ENCODE data around the gene PRPSAP2. TPM values are rescaled to one million over a fixed set of nuclear protein-coding genes. Genes with fewer than 3 reads are reported as not detected.

Gene PRPSAP2
- total and polyA plus RNA-seq, 10 donors: 26.3 to 44.8 (median 30.4) TPM

- intact Hi-C loops (cut with DNase I; ENCODE audit: low total_unique reads): no loop called here
- Histone ChIP-seq H3K27me3 (replicated peaks in 1 of 7) (no peaks in the 10 kb centered on the region), H3K4me1 (peaks cover 0 to 56% (median 50%) of the 10 kb centered on the region in 6 donors), H3K27ac (peak overlapping the region; percentile 77 to 90 (median 84)), H3K9me3 (no peaks in the 10 kb centered on the region), H3K4me3 (peak overlapping the region; percentile 39 to 85 (median 60)), H3K36me3 (no peaks in the 10 kb centered on the region)
- TF ChIP-seq CTCF (IDR thresholded peaks at IDR 0.05 in 8 of 11, conservative IDR thresholded peaks at IDR 0.05 in 3 of 11): peak in 1 of 11 experiments; percentile 5
- TF ChIP-seq POLR2A (IDR thresholded peaks at IDR 0.05): peak in 2 of 3 donors; percentile 16 to 48
- TF ChIP-seq POLR2AphosphoS5 (IDR thresholded peaks at IDR 0.05): peak; percentile 75 to 97 (median 96)
- peak; percentile 94 for DNase-seq
- 0 to 1% (median 0%) methylated on average over 24 to 29 of the region's 29 CpGs for WGBS, 5 donors
Observed at GRCh38 chr17:18855831-18856569, 1.9 kb upstream of the PRPSAP2 start.

- Histone ChIP-seq H3K4me1 (peaks cover 0 to 61% (median 53%) of the 10 kb centered on the region in 6 donors), H3K4me3 (peak overlapping the region; percentile 39 to 85 (median 60)), H3K9me3 (no peaks in the 10 kb centered on the region), H3K27ac (peak overlapping the region; percentile 77 to 90 (median 84)), H3K36me3 (no peaks in the 10 kb centered on the region), H3K27me3 (replicated peaks in 1 of 7) (no peaks in the 10 kb centered on the region)
- no peak for DNase-seq
- TF ChIP-seq CTCF (IDR thresholded peaks at IDR 0.05 in 8 of 11, conservative IDR thresholded peaks at IDR 0.05 in 3 of 11): no peak
- TF ChIP-seq POLR2AphosphoS5 (IDR thresholded peaks at IDR 0.05): no peak
- TF ChIP-seq POLR2A (IDR thresholded peaks at IDR 0.05): no peak
- intact Hi-C loops (cut with DNase I; ENCODE audit: low total_unique reads): no loop called here
- 7 to 11% (median 10%) methylated on average over 7 of the region's 7 CpGs for WGBS, 5 donors
Observed at GRCh38 chr17:18856570-18856915, 1.4 kb upstream of the PRPSAP2 start.

- Histone ChIP-seq H3K9me3 (no peaks in the 10 kb centered on the region), H3K36me3 (no peaks in the 10 kb centered on the region), H3K4me1 (peaks cover 0 to 74% (median 53%) of the 10 kb centered on the region in 6 donors), H3K27ac (peak overlapping the region; percentile 90 to 97 (median 94)), H3K4me3 (peak overlapping the region; percentile 81 to 95 (median 89)), H3K27me3 (replicated peaks in 1 of 7) (no peaks in the 10 kb centered on the region)
- intact Hi-C loops (cut with DNase I; ENCODE audit: low total_unique reads): no loop called here
- 17 to 24% (median 20%) methylated on average over 12 of the region's 12 CpGs for WGBS, 5 donors
- DNase-seq: no peak
- no peak for TF ChIP-seq CTCF (IDR thresholded peaks at IDR 0.05 in 8 of 11, conservative IDR thresholded peaks at IDR 0.05 in 3 of 11)
- TF ChIP-seq POLR2A (IDR thresholded peaks at IDR 0.05): no peak
- TF ChIP-seq POLR2AphosphoS5 (IDR thresholded peaks at IDR 0.05): no peak
Observed at GRCh38 chr17:18858567-18859245, 775 bp downstream of the PRPSAP2 start.

GRCh38 chr17:18859256-18859655 is 1.3 kb downstream of the PRPSAP2 start:
- TF ChIP-seq CTCF (IDR thresholded peaks at IDR 0.05 in 8 of 11, conservative IDR thresholded peaks at IDR 0.05 in 3 of 11) (no peak), POLR2AphosphoS5 (IDR thresholded peaks at IDR 0.05) (no peak), POLR2A (IDR thresholded peaks at IDR 0.05) (no peak)
- peak overlapping the region in 5 of 8 donors; percentile 81 to 93 (median 86) for H3K4me3 ChIP-seq

More at GRCh38 chr17:18859256-18859655, 1.3 kb downstream of the PRPSAP2 start:
- no peak for DNase-seq
- intact Hi-C loops (cut with DNase I; ENCODE audit: low total_unique reads): no loop called here
- WGBS, 5 donors: 50 to 62% (median 58%) methylated on average over 4 of the region's 4 CpGs
- no peaks in the 10 kb centered on the region for H3K9me3 ChIP-seq
- no peaks in the 10 kb centered on the region for H3K36me3 ChIP-seq
- H3K27me3 ChIP-seq (replicated peaks in 1 of 7): no peaks in the 10 kb centered on the region
- H3K27ac ChIP-seq: peak overlapping the region in 4 of 8 donors; percentile 27 to 97 (median 96)
- H3K4me1 ChIP-seq: peaks cover 0 to 74% (median 53%) of the 10 kb centered on the region in 6 donors

Measured in spleen (tissue), 11 donors.